GM10266 (cell line): ENCODE measurements around the gene ADD3.

ENCODE experiments used
- DNase-seq: peaks from one replicate; pipeline ENCODE4 v3.0.0; 2012; ENCODE audit errors: extremely low spot score
- TF ChIP-seq, protein P1 (sequence below): IDR thresholded peaks from 2 replicates; pipeline ENCODE4 v1.5.1; 2012; ENCODE audit warnings: mild to moderate bottlenecking, low read depth; ENCODE audit not compliant: control insufficient read depth, insufficient read depth; ENCODE audit errors: missing control alignments

Gene ADD3

GRCh38 chr10:109971634-109972033 lies 36.1 kb upstream of the ADD3 start:
- no peak for DNase-seq
- TF ChIP-seq, protein P1, sequence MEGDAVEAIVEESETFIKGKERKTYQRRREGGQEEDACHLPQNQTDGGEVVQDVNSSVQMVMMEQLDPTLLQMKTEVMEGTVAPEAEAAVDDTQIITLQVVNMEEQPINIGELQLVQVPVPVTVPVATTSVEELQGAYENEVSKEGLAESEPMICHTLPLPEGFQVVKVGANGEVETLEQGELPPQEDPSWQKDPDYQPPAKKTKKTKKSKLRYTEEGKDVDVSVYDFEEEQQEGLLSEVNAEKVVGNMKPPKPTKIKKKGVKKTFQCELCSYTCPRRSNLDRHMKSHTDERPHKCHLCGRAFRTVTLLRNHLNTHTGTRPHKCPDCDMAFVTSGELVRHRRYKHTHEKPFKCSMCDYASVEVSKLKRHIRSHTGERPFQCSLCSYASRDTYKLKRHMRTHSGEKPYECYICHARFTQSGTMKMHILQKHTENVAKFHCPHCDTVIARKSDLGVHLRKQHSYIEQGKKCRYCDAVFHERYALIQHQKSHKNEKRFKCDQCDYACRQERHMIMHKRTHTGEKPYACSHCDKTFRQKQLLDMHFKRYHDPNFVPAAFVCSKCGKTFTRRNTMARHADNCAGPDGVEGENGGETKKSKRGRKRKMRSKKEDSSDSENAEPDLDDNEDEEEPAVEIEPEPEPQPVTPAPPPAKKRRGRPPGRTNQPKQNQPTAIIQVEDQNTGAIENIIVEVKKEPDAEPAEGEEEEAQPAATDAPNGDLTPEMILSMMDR = no peak

DNA sequence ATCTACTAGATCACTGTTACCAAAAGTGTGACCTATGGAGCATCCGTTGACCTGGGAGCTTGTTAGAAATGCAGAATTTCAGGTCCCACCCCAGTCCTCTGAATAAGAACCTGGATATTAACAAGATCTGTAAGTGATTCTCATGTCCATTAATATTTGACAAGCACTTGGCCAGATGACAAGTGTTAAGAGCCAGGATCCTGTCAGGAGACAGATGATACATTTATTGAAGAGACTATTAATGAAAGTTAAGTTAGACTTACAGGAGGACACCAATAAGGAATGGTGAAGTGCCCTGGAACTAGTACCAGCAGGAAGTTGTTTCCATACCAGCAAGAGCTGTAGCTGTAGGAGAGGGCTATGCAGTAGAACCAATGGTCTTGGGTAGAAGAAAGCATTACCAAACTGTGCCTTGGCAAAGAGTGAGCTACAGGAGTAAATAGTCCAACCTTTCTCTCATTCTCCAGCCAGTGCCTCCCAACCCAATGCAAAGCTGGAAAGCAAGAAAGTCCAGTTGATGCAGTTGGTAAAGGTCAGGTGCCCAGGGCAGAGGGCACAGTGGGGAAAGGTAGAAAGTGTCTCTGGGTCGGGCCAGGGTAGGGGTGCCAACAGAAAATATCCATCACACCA lies 35.3 kb upstream of the ADD3 start:
- DNase-seq = no peak
- TF ChIP-seq, protein P1 = no peak

DNA sequence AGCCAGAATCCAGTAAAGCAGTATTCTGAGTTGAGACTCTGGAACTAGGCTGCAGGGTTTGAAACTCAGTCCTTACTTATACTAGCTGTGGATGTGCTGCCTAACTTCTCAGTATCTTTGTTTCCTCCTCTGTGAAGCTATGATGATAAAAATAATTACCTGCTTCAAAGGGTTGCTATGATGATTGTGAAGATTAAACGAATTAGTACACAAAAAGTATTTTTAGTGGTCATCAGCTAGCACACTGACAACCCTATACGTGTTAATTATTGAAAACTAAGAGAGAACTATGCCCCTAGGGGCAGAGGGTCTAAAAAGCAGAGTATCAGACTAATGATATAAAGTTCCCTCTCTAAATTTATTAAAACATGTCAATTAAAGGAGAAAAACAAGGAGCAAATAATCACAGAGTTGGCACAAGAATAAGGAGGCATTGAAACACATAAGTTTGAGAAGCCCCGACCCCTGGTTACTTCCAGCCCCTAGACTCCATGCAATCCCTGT lies 34.4 kb upstream of the ADD3 start:
- DNase-seq = no peak
- TF ChIP-seq, protein P1 = no peak

DNA sequence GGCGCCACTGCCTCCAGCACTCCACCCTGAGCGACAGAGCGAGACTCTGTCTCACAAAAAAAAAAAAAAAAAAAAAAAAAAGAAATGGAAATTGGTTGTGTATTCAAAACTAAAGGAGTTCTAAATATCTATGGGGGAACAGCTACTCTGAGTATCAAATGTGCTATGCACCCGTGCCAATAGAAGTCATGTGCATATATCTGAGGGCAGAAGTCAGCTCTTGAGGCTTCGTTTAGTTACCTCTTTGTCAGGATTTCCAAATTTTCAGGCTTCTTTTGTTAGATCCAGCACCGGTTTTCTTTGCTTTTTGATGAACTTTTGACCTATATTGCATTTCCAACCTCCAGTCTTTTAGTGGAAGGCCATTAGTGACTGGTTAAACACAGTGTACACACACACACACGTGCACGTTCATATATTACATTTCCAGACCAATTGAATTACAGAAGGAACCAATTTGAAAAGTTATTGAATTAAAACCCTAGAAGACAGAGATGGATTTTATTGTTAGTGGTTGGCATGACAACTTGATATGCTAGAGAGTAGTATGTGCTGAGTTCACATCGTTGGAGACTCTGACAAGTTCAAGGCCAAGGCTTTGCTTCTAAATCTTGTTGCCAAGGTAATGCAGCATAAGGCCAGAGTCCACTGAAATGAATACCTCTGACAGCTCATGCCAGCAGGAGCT lies 33.1 kb upstream of the ADD3 start:
- DNase-seq = no peak
- TF ChIP-seq, protein P1 = no peak

DNA sequence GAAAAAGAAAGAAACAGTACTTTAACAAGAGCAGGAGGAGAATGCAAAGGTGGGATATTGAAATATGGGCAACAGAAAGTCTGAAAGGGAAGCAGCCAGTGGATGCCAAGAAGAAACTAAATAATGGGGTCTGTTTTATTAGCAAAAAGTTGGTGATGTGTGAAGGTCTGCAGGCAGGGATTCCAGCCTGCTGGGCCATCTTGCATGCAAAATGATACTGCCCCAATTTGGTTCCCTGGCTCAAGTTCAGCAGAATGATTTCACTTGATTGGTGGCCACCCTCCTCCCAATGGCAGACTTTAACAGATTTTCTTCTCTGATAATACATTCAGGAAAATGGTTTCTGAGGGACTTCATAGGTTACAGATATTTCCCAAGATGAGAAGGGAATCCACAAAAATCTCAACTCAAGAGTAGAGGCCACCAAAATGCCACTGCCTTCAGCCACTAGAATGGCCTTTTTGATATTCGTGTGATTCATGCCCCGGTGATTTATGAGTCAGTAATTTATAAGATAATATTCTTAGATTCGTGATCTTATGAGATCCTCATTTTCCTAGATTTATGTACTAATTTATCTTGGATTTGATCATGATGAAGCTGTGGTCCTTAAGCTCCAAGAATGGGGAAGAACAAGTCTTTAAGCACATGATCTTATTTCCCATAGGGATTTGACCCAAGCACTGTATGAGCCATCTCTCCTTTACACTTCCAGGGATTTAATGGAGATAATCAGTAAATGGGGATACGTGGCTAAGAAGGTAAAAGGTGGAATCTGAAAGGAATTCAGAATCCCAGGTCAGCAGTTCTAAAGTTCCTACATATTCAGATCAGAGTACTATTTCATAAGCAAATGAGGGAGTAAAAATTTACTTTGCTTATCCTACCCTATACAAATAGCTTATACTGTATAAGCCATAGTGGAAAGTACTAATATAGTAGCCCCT lies 32.3 kb upstream of the ADD3 start:
- no peak for DNase-seq
- TF ChIP-seq, protein P1 = no peak

DNA sequence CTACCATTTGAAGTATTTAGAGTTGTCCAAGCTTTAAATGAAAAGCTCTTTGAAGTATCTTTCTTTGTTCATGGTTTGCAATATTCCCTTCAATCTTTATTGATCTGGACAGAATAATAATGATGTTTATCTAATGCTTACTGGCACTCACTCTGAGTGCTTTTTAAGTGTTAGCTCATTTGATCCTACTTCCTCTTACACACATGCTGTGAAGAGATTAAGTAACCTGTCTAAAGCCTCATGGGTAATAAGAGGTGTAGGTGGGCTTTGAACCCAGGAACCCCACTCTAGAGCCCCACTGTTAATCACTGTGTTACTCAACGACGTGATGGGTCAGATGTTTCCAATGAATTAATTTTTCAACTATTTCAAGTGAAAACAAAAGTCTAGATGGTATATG lies 31.1 kb upstream of the ADD3 start:
- TF ChIP-seq, protein P1 = no peak
- DNase-seq = no peak
